SW 1271 (cell line): Measurements from ENCODE around the gene AP5Z1.

Experiments
- DNase-seq, 2 experiments: peaks; one replicate each; lab custom pipeline; 2025; lab: John Stamatoyannopoulos, UW

The AP5Z1 gene

GRCh38 chr7:4803397-4804241, 28.2 kb downstream of the AP5Z1 start:
- DNase-seq: no peak

GRCh38 chr7:4805110-4805983, 29.9 kb downstream of the AP5Z1 start:
- DNase-seq: no peak

- no peak for DNase-seq
Observed at GRCh38 chr7:4805984-4806300, 30.5 kb downstream of the AP5Z1 start.

GRCh38 chr7:4806983-4807597, 31.7 kb downstream of the AP5Z1 start:
- no peak for DNase-seq

- no peak for DNase-seq
Observed at GRCh38 chr7:4807598-4808016, 32.2 kb downstream of the AP5Z1 start.

GRCh38 chr7:4808026-4808425, 32.6 kb downstream of the AP5Z1 start:
- DNase-seq: no peak

- DNase-seq: no peak
Observed at GRCh38 chr7:4808565-4808964, 33.1 kb downstream of the AP5Z1 start.

- no peak for DNase-seq
Observed at GRCh38 chr7:4809091-4809591, 33.7 kb downstream of the AP5Z1 start.

- DNase-seq: no peak
Observed at GRCh38 chr7:4809666-4810065, 34.2 kb downstream of the AP5Z1 start.

GRCh38 chr7:4814433-4814832, 39.0 kb downstream of the AP5Z1 start:
- no peak for DNase-seq

- no peak for DNase-seq
Observed at GRCh38 chr7:4815121-4815520, 39.7 kb downstream of the AP5Z1 start.

GRCh38 chr7:4815609-4816418, 40.4 kb downstream of the AP5Z1 start:
- no peak for DNase-seq

GRCh38 chr7:4816419-4817080, 41.1 kb downstream of the AP5Z1 start:
- DNase-seq: no peak

- no peak for DNase-seq
Observed at GRCh38 chr7:4817178-4817901, 41.9 kb downstream of the AP5Z1 start.

- no peak for DNase-seq
Observed at GRCh38 chr7:4818000-4818794, 42.8 kb downstream of the AP5Z1 start.

- DNase-seq: no peak
Observed at GRCh38 chr7:4819560-4820404, 44.4 kb downstream of the AP5Z1 start.

- no peak for DNase-seq
Observed at GRCh38 chr7:4820405-4820966, 45.1 kb downstream of the AP5Z1 start.

- DNase-seq: no peak
Observed at GRCh38 chr7:4820967-4821471, 45.6 kb downstream of the AP5Z1 start.
